ENCODE results near the gene NME1.

NME1 gene

DNA sequence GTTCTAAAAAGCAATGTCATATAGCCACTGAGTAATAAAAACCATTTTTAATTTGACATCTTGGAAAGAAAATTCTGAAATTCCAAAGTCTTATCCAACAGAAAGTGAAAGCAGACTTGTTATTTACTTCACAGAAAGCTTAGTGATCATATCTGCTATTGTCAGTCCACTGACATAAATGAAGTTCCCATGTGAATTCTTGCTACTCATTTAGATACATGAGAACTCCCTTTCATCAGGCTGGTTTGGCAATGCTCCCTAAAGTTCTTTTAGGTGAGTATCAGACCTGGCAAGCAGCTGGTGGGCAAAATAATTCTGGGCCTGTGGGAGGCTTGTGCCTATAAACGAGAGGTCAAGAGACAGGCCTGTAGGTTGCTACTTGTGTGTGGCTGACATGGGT lies 36.3 kb downstream of the NME1 start:
- DNase-seq (ENCODE audit: low spot score), result no peak

DNA sequence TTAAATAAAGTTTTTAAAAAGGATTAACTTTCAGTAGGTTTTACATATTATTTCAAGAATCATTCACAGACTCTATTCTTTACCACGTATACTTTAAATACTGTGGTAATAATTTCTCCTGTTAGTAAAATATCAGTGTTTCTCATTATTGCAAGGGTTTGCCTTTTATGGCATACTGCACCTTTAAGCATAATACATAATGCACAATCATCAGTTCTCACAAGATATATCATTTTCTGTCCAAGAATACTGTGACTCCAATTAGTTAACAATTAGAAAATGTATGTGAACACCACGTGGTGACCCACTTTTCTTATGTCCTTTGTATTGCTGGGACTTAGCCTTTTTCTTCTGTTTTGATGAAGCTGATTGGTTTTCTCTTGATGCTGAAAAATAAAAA lies 38.5 kb downstream of the NME1 start:
- DNase-seq (ENCODE audit: low spot score), result no peak

GRCh38 chr17:51197754-51198153 lies 44.4 kb downstream of the NME1 start:
- DNase-seq (ENCODE audit: low spot score), result no peak

- no peak for DNase-seq (ENCODE audit: low spot score)
Observed at GRCh38 chr17:51200295-51200694, 46.9 kb downstream of the NME1 start.

GRCh38 chr17:51200846-51201245 lies 47.5 kb downstream of the NME1 start:
- no peak for DNase-seq (ENCODE audit: low spot score)

GRCh38 chr17:51203838-51204237 lies 50.5 kb downstream of the NME1 start:
- DNase-seq (ENCODE audit: low spot score), result no peak

Data from AG20443 (cell line).